Stimulated activated CD8-positive, alpha-beta memory T cell treated with anti-CD3 and anti-CD28 coated beads, Interleukin-7, amount 100 ng/mL, for 4 hours (primary cell): ENCODE measurements around the gene SPP2.

ENCODE experiments used
- DNase-seq, 2 donors: peaks; one replicate each; pipeline ENCODE4 v3.0.0-alpha.2; 2020; ENCODE audit warnings: low read depth in 2 of 2

SPP2 gene, protein sequence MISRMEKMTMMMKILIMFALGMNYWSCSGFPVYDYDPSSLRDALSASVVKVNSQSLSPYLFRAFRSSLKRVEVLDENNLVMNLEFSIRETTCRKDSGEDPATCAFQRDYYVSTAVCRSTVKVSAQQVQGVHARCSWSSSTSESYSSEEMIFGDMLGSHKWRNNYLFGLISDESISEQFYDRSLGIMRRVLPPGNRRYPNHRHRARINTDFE

DNA sequence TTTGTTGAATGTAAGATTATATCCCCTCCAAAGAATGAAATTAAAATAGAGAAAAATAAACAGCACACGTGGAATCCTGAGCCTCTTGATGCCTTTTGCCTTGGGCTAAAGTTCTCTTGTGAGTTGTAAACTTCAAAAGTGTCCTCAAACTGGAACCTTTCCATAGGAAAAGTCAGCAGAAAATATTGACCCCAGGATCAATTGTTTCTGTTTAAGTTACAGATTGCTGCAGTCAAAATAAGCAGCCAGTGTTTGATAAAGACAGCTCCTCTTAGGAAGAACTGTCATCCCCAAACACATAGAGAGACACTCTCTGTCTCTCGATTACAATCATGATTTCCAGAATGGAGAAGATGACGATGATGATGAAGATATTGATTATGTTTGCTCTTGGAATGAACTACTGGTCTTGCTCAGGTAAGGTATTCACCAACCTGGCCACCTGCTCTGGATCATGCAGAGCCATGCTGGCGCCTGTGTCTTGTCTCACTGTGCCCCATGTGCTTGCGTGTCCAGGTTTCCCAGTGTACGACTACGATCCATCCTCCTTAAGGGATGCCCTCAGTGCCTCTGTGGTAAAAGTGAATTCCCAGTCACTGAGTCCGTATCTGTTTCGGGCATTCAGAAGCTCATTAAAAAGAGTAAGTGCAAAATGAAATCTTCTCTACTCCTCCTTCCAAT is at the start of gene SPP2:
Gene SPP2, plus strand, starts transcription at position 248 of the 681 bp plus-strand sequence. Its CDS starts 85 bp downstream, at position 333.
- DNase-seq, result no peak

DNA sequence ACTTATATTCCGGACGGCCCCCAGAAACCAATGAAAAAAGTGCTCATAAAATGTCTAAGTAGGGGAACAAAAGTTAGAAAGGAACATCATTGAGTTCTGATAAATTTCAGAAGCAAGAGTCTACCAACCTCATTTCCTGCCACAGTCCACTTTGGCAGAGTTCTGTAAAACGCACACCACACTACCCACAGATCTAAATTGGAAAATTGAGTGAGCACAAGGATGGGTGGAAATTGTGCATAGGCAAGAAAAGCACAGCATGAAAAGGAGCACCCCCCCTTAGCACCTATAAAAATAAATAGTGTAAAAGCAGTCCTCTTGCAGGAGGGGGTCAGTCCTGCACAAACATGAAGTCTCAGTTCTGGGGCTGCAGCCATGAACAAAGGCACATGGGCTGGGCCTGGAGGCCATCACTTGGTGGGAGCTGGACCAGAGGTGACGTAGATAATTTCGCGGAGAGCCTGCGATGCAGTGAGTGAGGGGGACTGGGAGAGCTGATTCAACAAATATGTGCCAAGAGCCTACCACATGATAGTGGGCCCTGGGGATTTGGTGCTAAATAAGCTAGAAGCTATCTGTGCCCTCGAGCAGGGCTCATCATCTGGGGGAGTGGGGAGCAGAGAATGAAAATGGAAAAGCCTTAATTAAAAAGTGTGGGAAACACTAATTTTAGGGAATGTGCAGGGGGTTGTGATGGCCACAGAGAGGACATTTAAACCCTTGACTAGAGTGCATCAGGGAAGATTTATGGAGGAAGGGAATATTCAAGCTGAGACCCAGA is 48.9 kb upstream of the SPP2 start:
- no peak for DNase-seq

DNA sequence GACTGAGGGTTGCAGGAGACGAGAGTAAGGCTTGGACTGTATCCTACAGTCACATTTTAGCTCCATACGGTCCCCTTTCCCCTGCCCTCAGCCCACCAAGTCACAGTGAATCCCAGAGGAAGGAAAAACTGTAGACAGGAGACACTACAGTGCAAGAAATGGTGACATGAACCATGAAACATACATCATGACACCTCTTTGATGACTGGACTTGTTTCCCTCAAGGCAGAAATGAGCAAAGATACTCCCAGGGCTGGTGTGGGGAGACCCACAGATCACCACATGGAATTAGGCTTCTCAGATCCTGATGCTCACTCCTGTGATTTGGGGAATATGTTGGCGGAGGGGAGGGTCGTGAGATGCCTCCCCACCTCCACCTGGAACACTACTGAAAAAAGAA is 48.2 kb upstream of the SPP2 start:
- DNase-seq, result no peak

DNA sequence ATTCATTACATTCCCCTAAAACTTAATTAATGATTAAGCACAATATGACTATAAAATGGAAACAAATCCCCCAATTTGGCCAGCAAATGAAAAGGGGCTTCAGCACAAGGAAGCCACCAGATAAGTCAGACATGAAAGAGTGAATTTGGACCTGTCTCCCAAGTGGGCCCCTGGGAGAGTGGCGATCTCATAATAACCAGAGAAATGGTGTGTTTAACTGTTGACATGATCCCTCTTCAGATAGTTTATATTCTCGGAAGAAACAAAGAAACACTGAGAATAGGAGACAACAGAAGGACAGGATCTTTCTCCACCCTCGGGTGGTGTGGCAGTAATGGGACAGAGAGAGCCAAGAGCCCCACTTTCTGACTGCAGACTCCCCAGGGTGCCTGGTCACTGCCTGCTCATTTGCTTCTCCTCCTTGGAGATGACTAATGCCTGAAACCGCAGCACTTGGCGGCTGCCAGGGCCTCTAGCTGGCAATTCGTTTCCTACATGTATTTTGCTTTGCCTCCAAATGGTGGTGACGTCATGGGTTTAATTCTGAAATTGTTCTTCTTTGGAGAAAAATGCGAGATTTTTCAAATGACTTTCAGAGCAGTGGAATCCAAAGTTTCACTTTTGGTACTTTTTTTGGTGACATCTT is 46.4 kb upstream of the SPP2 start:
- no peak for DNase-seq

DNA sequence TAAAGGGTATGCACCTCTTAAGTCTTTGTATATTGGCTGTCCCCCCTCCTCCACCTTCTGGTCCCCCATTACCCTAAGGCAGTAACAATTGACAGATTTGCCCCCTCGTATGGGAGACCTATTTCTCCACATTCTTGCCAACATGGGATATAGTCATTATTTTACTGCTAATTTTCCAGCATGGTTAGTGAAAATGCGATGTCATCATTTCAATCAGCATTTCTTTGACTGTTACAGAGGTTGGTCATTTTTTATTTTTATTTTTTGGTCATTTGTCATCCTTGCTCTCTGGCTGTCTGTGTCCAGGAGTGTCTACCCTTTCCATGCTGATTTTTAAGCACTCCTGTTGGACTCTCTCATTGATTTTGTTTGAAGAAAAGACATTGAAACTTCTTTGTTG is 45.4 kb upstream of the SPP2 start:
- no peak for DNase-seq

DNA sequence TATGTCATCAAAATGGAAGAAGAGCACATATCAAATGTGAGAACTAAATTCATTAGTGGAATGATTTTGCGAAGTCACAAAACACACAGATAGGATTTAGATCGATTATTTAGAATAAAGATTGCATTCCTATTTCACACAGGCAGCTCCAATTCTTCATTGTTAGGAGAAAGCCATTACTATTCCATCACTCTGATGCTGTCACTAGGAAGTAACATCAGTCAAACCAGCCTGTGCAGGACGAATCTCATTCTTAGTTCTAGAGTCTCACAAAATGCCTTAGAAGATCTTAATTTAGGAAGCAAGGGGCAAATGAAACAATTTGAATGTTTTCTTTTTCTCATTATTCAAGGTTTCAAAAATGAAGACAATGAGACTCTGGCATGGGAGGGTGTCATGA is 44.0 kb upstream of the SPP2 start:
- no peak for DNase-seq

DNA sequence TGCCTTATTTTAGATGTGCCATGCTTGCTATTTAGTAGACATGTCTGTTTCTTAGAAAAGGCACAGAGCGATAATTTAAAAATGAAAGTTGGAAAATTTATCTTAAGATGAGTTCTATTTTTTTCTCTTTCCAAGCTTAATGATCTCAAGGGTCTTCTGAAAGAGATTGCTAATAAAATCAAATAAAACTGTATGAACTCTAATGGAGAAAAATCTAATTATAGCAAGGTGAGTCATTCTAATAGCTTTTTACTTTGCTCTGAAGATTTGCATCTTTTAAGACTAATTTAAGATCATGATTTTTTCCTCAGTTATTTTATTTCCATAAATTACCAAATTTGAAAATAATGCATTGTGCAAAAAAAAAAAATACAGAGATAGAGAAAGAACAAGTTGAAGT is 36.1 kb upstream of the SPP2 start:
- DNase-seq, result no peak

DNA sequence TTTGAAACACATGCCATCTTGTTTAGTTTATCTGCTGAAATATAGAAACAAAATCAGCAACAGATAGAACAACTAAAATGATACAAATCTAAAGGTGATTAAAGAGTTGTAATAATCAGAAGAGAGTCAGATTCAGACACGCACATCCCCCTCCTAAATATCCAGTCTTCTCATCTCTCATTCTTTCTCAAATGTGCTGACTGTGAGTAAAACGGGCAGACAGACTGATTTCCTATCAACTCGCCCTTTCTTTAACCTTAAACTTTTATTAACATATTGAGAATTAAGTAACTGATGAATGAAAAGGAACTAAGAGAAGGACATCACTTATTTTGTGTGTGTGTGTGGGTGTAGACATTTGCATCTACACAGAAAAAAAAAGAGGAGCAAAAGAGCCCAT is 34.6 kb upstream of the SPP2 start:
- DNase-seq, result no peak

DNA sequence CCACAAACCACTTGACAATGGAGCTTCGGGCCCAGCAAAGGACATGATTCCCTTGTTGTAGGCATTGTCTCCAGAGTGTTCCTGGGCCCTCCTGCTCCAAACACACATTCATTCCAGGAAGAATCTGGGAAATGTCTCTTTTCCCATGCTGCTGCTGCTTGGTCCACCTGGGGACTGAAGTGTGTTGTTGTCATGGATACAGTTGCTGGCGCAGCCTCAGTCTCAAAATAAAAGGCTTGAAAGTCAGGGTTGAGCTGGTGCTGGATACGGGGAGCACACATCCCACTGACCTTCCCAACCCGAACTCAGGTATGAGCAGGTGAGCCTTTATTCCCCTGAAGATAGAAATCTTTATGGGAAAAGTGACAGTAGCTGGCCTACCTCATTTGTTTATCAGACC is 30.6 kb upstream of the SPP2 start:
- no peak for DNase-seq

DNA sequence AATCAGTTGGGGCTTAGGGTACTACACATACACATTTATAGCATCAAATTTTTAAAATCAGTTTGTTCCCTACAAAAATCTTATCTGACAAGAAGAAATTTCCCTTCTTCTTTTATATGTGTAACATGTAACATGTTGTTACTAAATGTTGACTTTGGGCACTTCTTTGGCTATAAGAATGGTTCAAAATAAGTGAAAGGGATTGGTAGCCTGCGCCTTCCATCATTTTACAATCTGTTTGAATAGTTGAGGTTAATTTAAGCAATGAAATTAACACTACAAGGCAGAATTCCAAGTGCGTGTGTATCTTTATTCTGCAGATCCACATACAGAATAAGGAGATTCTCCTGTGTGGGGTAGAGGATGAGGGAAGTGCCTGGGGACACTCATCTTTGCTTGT is 30.2 kb upstream of the SPP2 start:
- DNase-seq, result no peak

DNA sequence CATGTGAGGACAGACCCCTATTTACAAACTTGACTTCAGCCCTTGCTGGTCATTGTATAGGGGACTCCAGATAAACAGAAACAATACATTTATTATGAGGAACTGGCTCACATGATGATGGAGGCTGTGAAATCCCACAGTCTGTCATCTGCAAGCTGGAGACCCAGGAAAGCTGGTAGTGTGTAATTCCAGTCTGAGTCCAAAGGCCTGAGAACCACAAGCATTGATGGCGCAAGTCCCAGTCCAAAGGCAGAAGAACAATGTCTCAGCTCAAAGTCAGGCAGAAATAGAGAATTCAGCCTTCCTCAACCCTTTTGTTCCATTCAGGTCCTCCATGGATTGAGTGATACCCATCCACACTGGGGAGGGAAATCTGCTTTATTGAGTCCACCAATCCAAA is 28.1 kb upstream of the SPP2 start:
- DNase-seq, result no peak

DNA sequence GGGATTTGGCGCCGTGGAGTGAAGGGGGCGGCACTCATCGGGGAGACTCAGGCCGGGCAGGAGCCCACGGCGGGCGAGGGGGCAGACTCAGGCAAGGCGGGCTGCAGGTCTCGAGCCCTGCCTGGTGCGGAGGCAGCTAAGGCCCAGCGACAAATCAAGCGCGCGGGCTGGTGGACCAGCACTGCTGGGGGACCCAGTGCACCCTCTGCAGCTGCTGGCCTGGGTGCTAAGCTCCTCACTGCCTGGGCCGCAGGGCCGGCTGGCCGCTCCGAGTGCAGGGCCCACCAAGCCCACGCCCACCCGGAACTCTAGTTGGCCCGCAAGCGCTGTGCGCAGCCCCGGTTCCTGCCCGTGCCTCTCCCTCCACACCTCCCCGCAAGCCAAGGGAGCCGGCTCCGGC is 26.2 kb upstream of the SPP2 start:
- DNase-seq, result no peak

DNA sequence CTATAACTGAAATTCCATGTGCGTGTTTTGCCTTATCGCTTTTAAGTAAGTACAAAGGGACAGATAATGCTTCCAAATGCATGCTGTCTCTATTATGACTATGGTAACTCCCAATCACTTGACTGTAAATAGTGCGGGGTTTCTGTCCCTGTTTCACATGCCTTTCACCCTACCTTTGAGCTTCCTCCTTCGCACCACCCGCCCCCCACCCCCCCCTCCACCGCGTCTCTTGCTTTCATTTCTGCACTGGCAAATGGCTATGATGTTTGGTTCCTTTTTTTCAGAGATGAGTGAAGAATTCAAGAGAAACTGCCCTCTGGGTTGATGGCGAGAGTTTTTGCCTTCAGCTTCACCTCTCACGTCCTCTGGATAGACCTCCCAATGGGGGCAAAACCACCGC is 25.0 kb upstream of the SPP2 start:
- no peak for DNase-seq

DNA sequence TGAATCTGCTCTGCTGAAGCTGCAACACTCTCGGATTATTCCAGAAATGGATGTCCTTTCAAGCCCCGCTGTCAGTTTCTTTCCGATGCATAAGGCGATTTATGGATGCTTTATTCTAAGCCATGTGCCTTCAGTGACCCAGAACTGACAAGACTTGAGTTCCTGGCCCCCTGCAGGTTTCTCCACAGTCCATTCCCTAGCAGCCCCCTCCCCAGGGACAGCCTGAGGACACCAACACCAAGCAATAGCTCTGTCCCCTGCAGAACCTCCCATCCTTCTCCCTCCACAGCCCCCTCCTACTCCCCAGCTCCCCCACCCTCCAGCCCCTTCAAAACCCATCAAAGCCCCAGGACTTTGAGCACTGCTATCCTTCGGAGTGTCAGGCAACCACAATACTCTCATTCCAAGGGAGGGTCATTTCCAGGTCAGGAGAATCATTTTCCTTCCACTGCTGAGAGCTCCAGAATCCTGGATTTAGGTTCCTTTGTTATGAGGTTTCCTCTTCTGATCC is 24.6 kb upstream of the SPP2 start:
- no peak for DNase-seq

DNA sequence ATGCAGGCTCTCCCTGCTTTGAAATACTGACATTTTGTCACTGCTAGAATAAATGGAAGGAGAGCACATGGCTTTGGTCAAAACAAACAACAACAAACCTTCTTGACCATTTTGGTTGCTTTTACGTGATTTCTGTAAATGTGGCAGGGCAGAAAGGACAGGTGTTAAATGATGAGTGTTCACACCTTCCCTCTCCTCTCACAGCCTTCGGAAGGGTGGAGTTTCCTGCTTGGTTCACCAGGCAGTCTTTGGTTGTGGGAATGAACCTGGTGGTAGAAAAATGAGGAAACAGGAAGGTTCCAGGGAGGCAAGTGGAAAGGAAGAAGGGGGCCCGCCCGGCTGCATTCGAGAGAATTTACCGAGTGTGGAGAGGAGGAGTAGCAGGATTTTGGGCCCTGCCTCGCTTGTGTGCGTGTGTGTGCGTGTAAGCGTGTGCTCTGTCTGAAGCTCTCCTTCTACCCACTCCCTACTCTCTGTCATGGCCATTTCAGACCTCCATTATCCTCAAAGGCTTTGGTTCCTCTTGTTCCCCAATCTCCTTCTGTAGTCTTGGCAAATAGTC is 23.7 kb upstream of the SPP2 start:
- no peak for DNase-seq

DNA sequence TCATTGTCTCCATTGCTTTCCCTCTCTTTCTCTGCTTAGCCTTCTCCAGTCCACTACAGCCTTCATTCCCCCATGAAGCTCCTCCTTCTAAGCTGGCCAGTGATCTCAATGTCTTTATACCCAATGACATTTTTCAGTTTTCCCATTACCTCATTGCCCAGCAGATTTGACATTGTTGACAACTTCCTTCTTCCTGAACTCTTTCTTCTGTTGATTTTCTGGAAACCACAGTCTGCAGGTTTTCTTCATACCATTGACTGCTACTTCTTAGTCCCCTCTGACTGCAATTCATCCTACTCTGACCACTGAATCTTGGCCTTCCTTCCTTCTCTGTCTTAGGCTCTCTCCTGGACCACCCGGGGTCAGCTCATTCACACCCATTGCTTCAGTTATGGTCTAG is 22.9 kb upstream of the SPP2 start:
- DNase-seq, result no peak

DNA sequence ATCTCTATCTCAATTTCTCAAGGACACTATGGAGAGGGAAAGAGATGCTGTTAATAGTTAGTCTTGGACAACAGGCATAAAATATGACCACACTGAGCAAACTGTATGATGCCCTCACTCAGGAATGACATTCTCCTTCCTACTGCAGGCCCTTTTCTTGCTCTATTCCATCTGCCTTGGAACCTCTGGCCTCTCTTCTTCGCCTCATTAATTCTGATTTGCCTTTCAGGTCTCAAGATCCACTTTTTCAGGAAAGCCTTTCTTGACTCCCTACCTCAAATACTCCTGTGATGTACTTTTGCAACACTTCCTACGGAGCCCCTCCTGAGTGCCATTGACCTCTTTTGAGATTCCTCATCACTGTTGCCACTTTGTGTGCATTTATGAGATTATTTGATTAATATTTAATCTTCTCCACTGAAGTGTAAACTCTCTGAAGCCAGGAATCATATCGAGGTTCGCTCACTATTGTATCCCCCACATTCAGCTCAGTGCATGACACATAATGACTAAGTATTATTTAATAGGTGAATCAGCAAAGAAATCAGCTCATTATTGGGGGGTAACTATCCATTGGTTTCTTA is 21.3 kb upstream of the SPP2 start:
- DNase-seq, result no peak

DNA sequence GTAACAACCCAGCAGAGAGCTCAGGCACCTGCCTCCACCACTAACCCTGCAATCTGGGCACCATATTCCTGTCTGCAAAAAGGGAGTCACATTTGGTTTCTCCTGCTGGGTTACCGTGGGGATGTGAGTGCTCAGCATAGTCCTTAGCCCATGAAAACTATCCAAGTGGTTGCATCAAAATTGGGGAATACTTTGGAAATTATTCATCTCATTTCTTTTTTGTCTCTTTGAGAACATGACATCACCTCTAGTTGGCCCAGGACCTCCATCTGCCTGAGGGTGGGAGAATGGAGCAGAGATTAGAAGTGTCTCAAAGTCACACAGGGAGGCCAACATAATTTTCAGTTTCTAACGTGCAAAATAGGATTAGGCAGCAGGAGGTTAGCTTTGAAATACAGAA is 19.3 kb upstream of the SPP2 start:
- no peak for DNase-seq

DNA sequence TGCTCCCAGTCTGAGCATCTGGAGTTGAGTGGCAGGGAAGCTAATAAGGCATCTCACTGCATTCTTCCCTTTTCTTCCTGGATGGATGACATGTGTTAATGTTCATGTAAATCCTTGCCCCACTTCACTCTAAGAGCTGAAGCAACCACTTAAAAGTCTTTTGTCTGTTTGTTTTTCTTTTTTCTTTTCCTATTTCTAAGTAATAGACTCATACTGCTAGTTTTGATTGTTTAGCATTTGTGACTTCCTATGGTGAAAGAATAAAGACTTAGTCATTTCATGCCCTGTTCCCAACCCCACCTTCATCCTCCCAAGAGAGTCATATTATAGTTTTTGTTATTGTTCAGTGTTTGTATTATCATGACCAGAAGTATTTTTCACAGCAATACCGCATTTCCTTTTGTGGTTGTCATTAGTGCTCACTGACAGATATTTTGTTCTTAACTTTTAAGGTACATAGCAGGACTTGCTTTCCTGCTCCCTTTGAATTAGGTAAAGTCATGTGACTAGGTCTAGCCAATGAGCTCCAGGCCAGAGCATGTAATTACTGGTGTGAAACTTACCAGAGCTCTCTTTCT is 18.1 kb upstream of the SPP2 start:
- DNase-seq, result no peak

DNA sequence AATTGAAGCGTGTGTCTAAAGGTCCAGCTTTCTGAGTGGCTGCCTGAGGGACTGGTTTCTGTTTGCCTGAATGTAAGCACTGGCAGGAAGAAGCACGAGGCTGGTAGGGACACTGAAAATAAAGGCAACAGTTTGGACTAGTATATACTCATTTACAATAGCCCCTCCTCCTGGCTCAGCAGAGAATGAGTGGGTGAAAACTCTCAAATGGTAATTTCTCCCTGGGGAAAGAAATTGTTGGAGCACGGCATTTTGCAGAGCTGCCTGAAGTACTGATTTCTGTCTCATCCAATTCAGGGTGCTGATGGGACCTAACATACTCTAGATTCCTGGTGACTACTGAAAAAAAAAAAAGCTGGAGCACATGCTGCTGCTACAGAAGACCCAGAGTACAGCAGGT is 17.3 kb upstream of the SPP2 start:
- DNase-seq, result no peak

DNA sequence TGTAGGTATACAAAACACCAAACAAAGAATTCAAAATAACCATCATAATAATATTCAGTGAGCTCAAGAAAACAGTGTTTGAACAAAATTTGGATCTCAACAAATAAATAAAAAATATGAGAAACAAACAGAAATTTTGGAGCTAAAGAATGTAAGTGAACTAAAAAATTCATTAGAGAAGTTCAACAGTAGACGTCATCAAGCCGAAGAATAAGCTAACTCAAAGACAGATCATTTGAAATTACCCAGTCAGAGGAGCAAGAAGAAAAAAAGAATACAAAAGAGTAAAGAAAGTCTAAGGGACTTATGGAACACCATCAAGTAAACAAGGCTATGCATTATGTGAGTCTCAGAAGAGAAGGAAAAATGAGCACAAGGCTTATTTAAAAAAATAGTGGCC is 16.6 kb upstream of the SPP2 start:
- DNase-seq, result no peak
